SK-N-SH (cell line): Measurements from ENCODE around the gene AHNAK.

Experiments
- CTCF ChIP-seq: fragments of 200-600 bp; sonication (generic); IDR thresholded peaks from 2 replicates; pipeline ENCODE4 v1.6.1; 2017; ENCODE audit warnings: antibody characterized with exemption, mild to moderate bottlenecking, moderate library complexity
- EP300 ChIP-seq, 2 experiments: IDR thresholded peaks; 2 replicates each; pipeline versions ENCODE4 v1.4.0 to v1.6.1; 2012; ENCODE audit warnings: borderline replicate concordance in 1 of 2, low read depth in 1 of 2, low read length in 1 of 2
- EZH2phosphoT487 ChIP-seq: fragments of 200-600 bp; sonication (generic); IDR thresholded peaks from 2 replicates; pipeline ENCODE4 v1.6.1; 2017; ENCODE audit warnings: low read depth, mixed run types, mild to moderate bottlenecking, antibody characterized with exemption, moderate library complexity, borderline replicate concordance
- GABPA ChIP-seq: IDR thresholded peaks from 2 replicates; pipeline ENCODE4 v1.4.0; 2012; ENCODE audit warnings: low read depth, mild to moderate bottlenecking
- MXI1 ChIP-seq: IDR thresholded peaks from 2 replicates; pipeline ENCODE4 v1.6.1; 2012; ENCODE audit warnings: mild to moderate bottlenecking, low read depth, low read length, improper control_type of control experiment
- POLR2AphosphoS5 ChIP-seq: IDR thresholded peaks from 2 replicates; pipeline ENCODE4 v1.6.1; 2012; ENCODE audit warnings: low read depth, low read length
- RCOR1 ChIP-seq: fragments of 150-350 bp; IDR thresholded peaks from 2 replicates; pipeline ENCODE4 v1.6.1; 2017; ENCODE audit warnings: antibody characterized with exemption, low read length
- REST ChIP-seq: IDR thresholded peaks from 2 replicates; pipeline ENCODE4 v1.6.1; 2012; ENCODE audit warnings: mild to moderate bottlenecking, low read depth, low read length, moderate library complexity
- USF2 ChIP-seq: fragments of 150-350 bp; IDR thresholded peaks from 2 replicates; pipeline ENCODE4 v1.6.1; 2017; ENCODE audit warnings: antibody characterized with exemption, low read length, low read depth, borderline replicate concordance

GRCh38 chr11:62538470-62539237, 8.0 kb downstream of the AHNAK start:
- TF ChIP-seq EP300 (IDR thresholded peaks at IDR 0.05; ENCODE audit: borderline replicate concordance in 1 of 2, low read depth in 1 of 2, low read length in 1 of 2) = no peak
- TF ChIP-seq POLR2AphosphoS5 = no peak
- TF ChIP-seq CTCF = no peak
- no peak for TF ChIP-seq MXI1
- no peak for TF ChIP-seq GABPA
- no peak for TF ChIP-seq RCOR1
- no peak for TF ChIP-seq REST
- no peak for TF ChIP-seq USF2
- TF ChIP-seq EZH2phosphoT487 = no peak
